MCF 10A (cell line): ENCODE data around the gene CDC20B. TPM values are rescaled to one million over a fixed set of nuclear protein-coding genes. Genes with fewer than 3 reads are reported as not detected.
"Not testable (repeated sequence)": the region's sequence is repeated elsewhere in the genome, so short reads cannot be mapped to it uniquely, and the experiment has no call there.

Source experiments
- BruUV-seq: library from RNA; stranded (reverse); fragments of 400-500 nt; replicated peaks from 2 replicates; lab custom pipeline; 2021; lab: Mats Ljungman, UMichigan
- CTCF ChIA-PET: fragments of 300-600 bp; sonication (Branson Sonifier 250); formaldehyde crosslinking; extraction: SDS; loops from one replicate; lab custom pipeline; 2021; ENCODE audit warnings: antibody characterized with exemption, inconsistent platforms; lab: Yijun Ruan, JAX
- POLR2A ChIA-PET: fragments of 300-600, 350-650 bp; sonication (Branson Sonifier 250); formaldehyde crosslinking; extraction: SDS; loops from one replicate; lab custom pipeline; 2020; ENCODE audit warnings: antibody characterized with exemption, inconsistent platforms; lab: Yijun Ruan, JAX
- DNase-seq: peaks from one replicate; pipeline ENCODE4 v3.0.0-alpha.2; 2018; ENCODE audit not compliant: unreplicated experiment
- H3K27ac Mint-ChIP-seq: one replicate; pipeline ENCODE4 v1.8.0; 2022; ENCODE audit warnings: mild to moderate bottlenecking, low read depth, mixed read lengths; ENCODE audit not compliant: unreplicated experiment
- H3K27me3 Mint-ChIP-seq: one replicate; pipeline ENCODE4 v1.8.0; 2022; ENCODE audit warnings: mixed read lengths; ENCODE audit not compliant: insufficient read depth, unreplicated experiment
- H3K36me3 Mint-ChIP-seq: one replicate; pipeline ENCODE4 v1.8.0; 2022; ENCODE audit warnings: mild to moderate bottlenecking, moderate library complexity, mixed read lengths; ENCODE audit not compliant: insufficient read depth, unreplicated experiment
- H3K4me1 Mint-ChIP-seq: one replicate; pipeline ENCODE4 v1.8.0; 2022; ENCODE audit warnings: mixed read lengths; ENCODE audit not compliant: insufficient read depth, unreplicated experiment
- H3K4me3 Mint-ChIP-seq: one replicate; pipeline ENCODE4 v1.8.0; 2022; ENCODE audit warnings: mild to moderate bottlenecking, moderate library complexity, mixed read lengths; ENCODE audit not compliant: unreplicated experiment
- H3K9me3 Mint-ChIP-seq: one replicate; pipeline ENCODE4 v1.8.0; 2022; ENCODE audit warnings: mixed read lengths; ENCODE audit not compliant: unreplicated experiment
- CTCF ChIP-seq: fragments of 200-600 bp; IDR thresholded peaks from one replicate; pipeline ENCODE4 v1.8.0; 2022; ENCODE audit warnings: antibody characterized with exemption, mild to moderate bottlenecking; ENCODE audit not compliant: unreplicated experiment
- intact Hi-C: fragments of 100-400 bp; cut with micrococcal nuclease; formaldehyde crosslinking; loops from 2 replicates; pipeline ENCODE4 v1.14.1; 2022
- total RNA-seq: library from RNA; stranded (reverse); gene quantifications from 2 replicates; pipeline ENCODE4 v1.2.3, GENCODE V29; 2022

The CDC20B gene
- total RNA-seq, 1 experiment from 2014 or later = not detected

GRCh38 chr5:55104036-55104772 lies 68.8 kb downstream of the CDC20B start:
- no peak for TF ChIP-seq CTCF
- intact Hi-C loops = no loop called here
- Mint-ChIP-seq H3K9me3 (no peaks in the 10 kb centered on the region), H3K27ac (no peak overlapping the region), H3K4me1 (no peaks in the 10 kb centered on the region), H3K4me3 (no peak overlapping the region), H3K27me3 (peaks cover 26% of the 10 kb centered on the region), H3K36me3 (no peaks in the 10 kb centered on the region)
- DNase-seq = no peak
- ChIA-PET POLR2A (no interaction called here), CTCF (interaction anchor here (0.6 to 1.1 kb wide), 4 partner anchors 9 to 160 kb away, joined by 3 to 4 read pairs (median 3); no protein-coding TSS in a partner anchor)
- BruUV-seq = no TSS peak

GRCh38 chr5:55102348-55102747 lies 70.6 kb downstream of the CDC20B start, which contains the start of gene GZMA:
Gene GZMA (plus strand): TSS chr5:55102646. CDS start chr5:55102683, 37 bp downstream.
- BruUV-seq = no TSS peak

GRCh38 chr5:55101556-55102276 lies 71.3 kb downstream of the CDC20B start:
- no peak overlapping the region for H3K27ac Mint-ChIP-seq
- no peak for TF ChIP-seq CTCF
- H3K9me3 Mint-ChIP-seq = no peaks in the 10 kb centered on the region
- no peak for DNase-seq
- intact Hi-C loops = no loop called here
- no TSS peak for BruUV-seq
- H3K36me3 Mint-ChIP-seq = no peaks in the 10 kb centered on the region
- H3K4me3 Mint-ChIP-seq = no peak overlapping the region
- CTCF ChIA-PET = no interaction called here
- H3K27me3 Mint-ChIP-seq = peaks cover 46% of the 10 kb centered on the region
- no peaks in the 10 kb centered on the region for H3K4me1 Mint-ChIP-seq
- POLR2A ChIA-PET = no interaction called here

More at GRCh38 chr5:55102348-55102747, 70.6 kb downstream of the CDC20B start, which contains the start of gene GZMA:
- POLR2A ChIA-PET = no interaction called here
- no peak within 1 kb of the TSS for H3K4me3 Mint-ChIP-seq
- peaks cover 43% of the 10 kb centered on the region for H3K27me3 Mint-ChIP-seq
- CTCF ChIA-PET = interaction anchor here (0.6 kb wide), 1 partner anchor 142 kb away, joined by 3 read pairs; no protein-coding TSS in a partner anchor
- no peaks in the 10 kb centered on the region for H3K4me1 Mint-ChIP-seq
- no peak within 1 kb of the TSS for H3K27ac Mint-ChIP-seq
- H3K36me3 Mint-ChIP-seq = no peaks in the 10 kb centered on the region
- TF ChIP-seq CTCF = no peak
- no peaks in the 10 kb centered on the region for H3K9me3 Mint-ChIP-seq
- no peak for DNase-seq
- intact Hi-C loops = no loop called here

- H3K4me3 Mint-ChIP-seq, BruUV-seq, DNase-seq, H3K4me1 Mint-ChIP-seq, CTCF ChIA-PET, H3K27ac Mint-ChIP-seq, H3K36me3 Mint-ChIP-seq, intact Hi-C loops, H3K9me3 Mint-ChIP-seq, POLR2A ChIA-PET: not testable (repeated sequence)
- peaks cover 46% of the 10 kb centered on the region for H3K27me3 Mint-ChIP-seq
These were observed 71.8 kb downstream of the CDC20B start for GRCh38 chr5:55101148-55101547.
